Nephron progenitor cell (in vitro differentiated cells): ENCODE results near the gene EPHB1.

Source experiments
- DNase-seq: peaks from one replicate; pipeline ENCODE4 v3.0.0; 2021
- H3K27ac Mint-ChIP-seq: 2 replicates; pipeline ENCODE4 v1.8.0; 2021; ENCODE audit warnings: mild to moderate bottlenecking, moderate library complexity, mixed read lengths
- H3K27me3 Mint-ChIP-seq: 2 replicates; pipeline ENCODE4 v1.8.0; 2021; ENCODE audit warnings: mild to moderate bottlenecking, low read depth, mixed read lengths; ENCODE audit not compliant: poor library complexity
- H3K36me3 Mint-ChIP-seq: 2 replicates; pipeline ENCODE4 v1.8.0; 2021; ENCODE audit warnings: low read depth, mixed read lengths
- H3K4me1 Mint-ChIP-seq: 2 replicates; pipeline ENCODE4 v1.8.0; 2021; ENCODE audit warnings: mixed read lengths
- H3K4me3 Mint-ChIP-seq: 2 replicates; pipeline ENCODE4 v1.8.0; 2021; ENCODE audit warnings: mild to moderate bottlenecking, moderate library complexity, mixed read lengths
- H3K9me3 Mint-ChIP-seq: 2 replicates; pipeline ENCODE4 v1.8.0; 2021; ENCODE audit warnings: mild to moderate bottlenecking, moderate library complexity, mixed read lengths
- TF ChIP-seq, protein P1 (sequence below): fragments of 200-600 bp; sonication (generic); IDR thresholded peaks from 2 replicates; pipeline ENCODE4 v1.5.0; 2021; ENCODE audit warnings: antibody characterized with exemption

Gene EPHB1

DNA sequence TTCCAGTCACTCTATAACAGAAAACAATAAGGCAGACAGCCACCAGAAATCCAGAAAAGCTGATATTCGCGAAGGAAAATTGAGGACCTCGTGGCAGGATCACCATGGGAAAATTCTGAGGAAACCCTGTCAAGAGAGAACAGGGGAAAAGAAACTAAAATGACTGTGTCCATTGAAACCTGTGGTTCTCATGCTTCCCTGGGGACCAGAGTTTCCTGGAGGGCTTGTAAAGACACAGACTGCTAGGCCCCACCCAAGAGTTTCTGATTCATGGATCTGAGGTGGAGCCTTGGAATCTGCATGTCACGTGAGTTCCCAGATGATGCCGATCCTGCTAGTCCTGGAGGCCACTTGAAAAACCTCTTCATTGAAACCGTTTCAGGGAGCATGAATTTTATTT lies 420.5 kb downstream of the EPHB1 start:
- Mint-ChIP-seq H3K4me3 (no peak overlapping the region), H3K27me3 (peaks cover 15% of the 10 kb centered on the region), H3K9me3 (no peaks in the 10 kb centered on the region), H3K27ac (no peak overlapping the region), H3K4me1 (peaks cover 42% of the 10 kb centered on the region), H3K36me3 (no peaks in the 10 kb centered on the region)
- DNase-seq = no peak
- TF ChIP-seq, protein P1, sequence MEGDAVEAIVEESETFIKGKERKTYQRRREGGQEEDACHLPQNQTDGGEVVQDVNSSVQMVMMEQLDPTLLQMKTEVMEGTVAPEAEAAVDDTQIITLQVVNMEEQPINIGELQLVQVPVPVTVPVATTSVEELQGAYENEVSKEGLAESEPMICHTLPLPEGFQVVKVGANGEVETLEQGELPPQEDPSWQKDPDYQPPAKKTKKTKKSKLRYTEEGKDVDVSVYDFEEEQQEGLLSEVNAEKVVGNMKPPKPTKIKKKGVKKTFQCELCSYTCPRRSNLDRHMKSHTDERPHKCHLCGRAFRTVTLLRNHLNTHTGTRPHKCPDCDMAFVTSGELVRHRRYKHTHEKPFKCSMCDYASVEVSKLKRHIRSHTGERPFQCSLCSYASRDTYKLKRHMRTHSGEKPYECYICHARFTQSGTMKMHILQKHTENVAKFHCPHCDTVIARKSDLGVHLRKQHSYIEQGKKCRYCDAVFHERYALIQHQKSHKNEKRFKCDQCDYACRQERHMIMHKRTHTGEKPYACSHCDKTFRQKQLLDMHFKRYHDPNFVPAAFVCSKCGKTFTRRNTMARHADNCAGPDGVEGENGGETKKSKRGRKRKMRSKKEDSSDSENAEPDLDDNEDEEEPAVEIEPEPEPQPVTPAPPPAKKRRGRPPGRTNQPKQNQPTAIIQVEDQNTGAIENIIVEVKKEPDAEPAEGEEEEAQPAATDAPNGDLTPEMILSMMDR = no peak

DNA sequence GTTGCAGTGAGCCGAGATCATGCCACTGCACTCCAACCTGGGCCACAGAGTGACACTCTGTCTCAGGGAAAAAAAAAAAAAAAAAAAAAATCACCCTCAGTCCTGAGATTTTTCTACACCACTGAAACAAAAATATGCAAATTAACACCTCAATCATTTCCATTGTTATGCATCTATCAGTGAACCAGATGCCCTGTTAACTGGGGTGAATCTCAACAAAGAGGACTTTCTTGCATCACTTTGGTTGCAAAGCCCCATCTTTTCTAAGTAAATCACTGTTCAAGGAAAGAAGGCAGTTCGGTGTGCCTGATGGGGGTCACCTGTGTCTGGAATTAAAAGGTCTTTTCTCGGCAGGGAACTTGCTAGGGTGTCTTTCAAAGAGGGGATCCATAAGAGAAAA lies 421.6 kb downstream of the EPHB1 start:
- peaks cover 15% of the 10 kb centered on the region for H3K27me3 Mint-ChIP-seq

DNA sequence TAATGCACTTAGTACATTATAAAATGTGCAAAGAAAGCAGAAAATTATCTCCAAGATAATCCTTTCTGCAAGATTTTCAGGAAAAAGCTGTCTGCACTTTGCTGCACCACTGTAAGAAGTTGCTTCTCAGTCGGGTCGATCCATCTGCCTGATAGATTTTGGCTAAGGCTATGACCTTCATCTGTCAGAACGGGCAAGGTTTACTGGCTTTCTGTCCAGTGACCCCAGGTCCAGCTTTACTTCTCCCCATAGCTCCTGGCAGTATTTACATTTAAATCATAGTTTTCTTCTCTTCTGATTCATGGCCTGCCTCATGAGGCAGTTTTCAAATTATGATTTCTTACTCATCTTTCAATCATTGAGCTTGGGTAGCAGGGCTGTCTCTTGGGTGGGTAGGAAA lies 422.7 kb downstream of the EPHB1 start:
- H3K27ac Mint-ChIP-seq = no peak overlapping the region
- TF ChIP-seq, protein P1 = no peak
- H3K36me3 Mint-ChIP-seq = no peaks in the 10 kb centered on the region
- no peaks in the 10 kb centered on the region for H3K9me3 Mint-ChIP-seq
- H3K27me3 Mint-ChIP-seq = peaks cover 15% of the 10 kb centered on the region
- DNase-seq = no peak
- H3K4me3 Mint-ChIP-seq = peak overlapping the region; percentile 7
- H3K4me1 Mint-ChIP-seq = peaks cover 41% of the 10 kb centered on the region

More for the DNA sequence above, 421.6 kb downstream of the EPHB1 start:
- H3K4me1 Mint-ChIP-seq = peaks cover 42% of the 10 kb centered on the region
- H3K9me3 Mint-ChIP-seq = no peaks in the 10 kb centered on the region
- no peaks in the 10 kb centered on the region for H3K36me3 Mint-ChIP-seq
- no peak overlapping the region for H3K4me3 Mint-ChIP-seq
- no peak for DNase-seq
- no peak overlapping the region for H3K27ac Mint-ChIP-seq
- TF ChIP-seq, protein P1 = no peak

DNA sequence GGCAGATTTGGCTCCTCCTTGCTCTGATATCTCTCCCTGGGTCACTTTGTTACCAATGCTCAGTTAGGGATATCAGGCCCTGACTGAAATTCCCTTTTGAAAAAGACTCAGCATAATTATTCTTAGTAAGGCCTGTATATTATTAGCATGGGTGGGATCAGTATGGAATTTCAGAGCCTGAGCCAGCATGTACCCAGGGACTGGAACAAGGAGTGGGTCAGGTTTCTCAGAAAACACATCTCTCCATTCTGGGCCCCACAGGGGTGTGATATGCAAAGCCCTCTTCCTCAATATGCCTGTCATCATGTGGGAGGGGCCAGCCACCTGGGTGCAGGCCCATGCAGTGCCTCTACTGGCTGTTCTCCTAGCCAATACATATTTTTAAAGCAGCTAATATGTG lies 423.2 kb downstream of the EPHB1 start:
- no peak overlapping the region for H3K27ac Mint-ChIP-seq
- H3K9me3 Mint-ChIP-seq = no peaks in the 10 kb centered on the region
- TF ChIP-seq, protein P1 = no peak
- peaks cover 35% of the 10 kb centered on the region for H3K4me1 Mint-ChIP-seq
- peak; percentile 21 for DNase-seq
- no peaks in the 10 kb centered on the region for H3K36me3 Mint-ChIP-seq
- H3K4me3 Mint-ChIP-seq = peak overlapping the region; percentile 7
- H3K27me3 Mint-ChIP-seq = peaks cover 15% of the 10 kb centered on the region

DNA sequence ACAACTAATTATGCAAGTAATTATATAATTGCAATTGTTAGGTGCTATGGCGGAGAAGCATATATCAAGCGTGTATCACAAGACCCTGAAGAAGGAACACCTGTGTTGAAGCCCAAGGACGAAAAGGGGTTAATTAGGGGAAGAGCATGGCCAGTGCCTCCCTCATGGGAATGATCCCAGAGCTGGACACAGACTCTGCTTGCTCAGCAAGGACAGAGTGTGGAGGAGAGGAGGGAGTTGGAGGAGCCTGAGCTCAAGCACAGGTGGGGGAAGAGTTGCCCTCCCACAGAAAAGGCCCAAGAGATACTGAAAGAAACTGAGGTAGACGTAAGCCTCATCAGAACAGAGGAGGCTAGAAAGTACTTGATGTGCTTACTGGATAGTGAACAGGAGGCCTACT lies 423.7 kb downstream of the EPHB1 start:
- no peaks in the 10 kb centered on the region for H3K9me3 Mint-ChIP-seq
- H3K4me3 Mint-ChIP-seq = no peak overlapping the region
- H3K4me1 Mint-ChIP-seq = peaks cover 31% of the 10 kb centered on the region
- H3K36me3 Mint-ChIP-seq = no peaks in the 10 kb centered on the region
- H3K27me3 Mint-ChIP-seq = peaks cover 15% of the 10 kb centered on the region
- TF ChIP-seq, protein P1 = no peak
- H3K27ac Mint-ChIP-seq = peak overlapping the region; percentile 73
- no peak for DNase-seq

DNA sequence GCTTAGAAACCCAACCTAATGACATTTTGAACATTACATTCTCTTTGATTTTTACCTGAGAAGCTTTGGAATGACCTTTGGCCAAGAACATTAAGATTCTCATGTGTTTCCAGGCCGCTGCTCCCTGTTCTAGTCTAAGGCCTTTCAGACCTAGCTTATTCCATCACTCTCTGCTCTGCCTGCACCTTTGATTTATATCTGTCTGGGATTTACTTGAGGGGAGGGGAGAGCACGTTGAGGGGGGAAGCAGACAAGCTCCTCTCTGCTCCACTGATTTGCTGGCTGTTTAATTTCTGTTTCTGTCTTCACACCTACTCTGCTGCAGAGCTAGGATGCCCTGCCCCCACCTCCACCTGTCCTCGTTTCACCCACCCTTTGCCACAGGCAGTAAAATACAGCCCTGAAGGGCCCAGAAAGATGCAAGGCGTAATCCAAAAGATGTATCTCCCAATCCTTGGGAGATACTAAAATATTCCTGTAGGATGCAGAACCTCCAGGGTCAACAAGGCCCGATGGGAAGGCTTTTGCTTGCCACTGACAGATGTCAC lies 429.8 kb downstream of the EPHB1 start:
- Mint-ChIP-seq H3K4me1 (peaks cover 18% of the 10 kb centered on the region), H3K9me3 (no peaks in the 10 kb centered on the region), H3K36me3 (no peaks in the 10 kb centered on the region), H3K4me3 (no peak overlapping the region), H3K27me3 (peaks cover 3% of the 10 kb centered on the region), H3K27ac (peak overlapping the region; percentile 43)
- TF ChIP-seq, protein P1 = no peak
- DNase-seq = peak; percentile 10
